ENCODE measurements around the gene CAMK4. TPM values are rescaled to one million over a fixed set of nuclear protein-coding genes. Genes with fewer than 3 reads are reported as not detected.

CAMK4 gene
- total and polyA plus RNA-seq, 9 of the 15 experiments (the other 6 are each of a cell fraction or from before 2014, with no cell fraction given) = 0.35 TPM; not detected in 8

GRCh38 chr5:111385051-111385450 is 160.9 kb downstream of the CAMK4 start (continued):
- TF ChIP-seq HDAC6 (IDR thresholded peaks at IDR 0.05; ENCODE audit: low read depth, low read length) (no peak), ZFP1 (CRISPR knock-in tag; IDR thresholded peaks at IDR 0.05) (no peak), SRSF3 (IDR thresholded peaks at IDR 0.05; ENCODE audit: insufficient read depth, low read length) (no peak), EP400 (IDR thresholded peaks at IDR 0.05) (no peak), CTBP1 (IDR thresholded peaks at IDR 0.05; ENCODE audit: borderline replicate concordance) (no peak), MEF2A (IDR thresholded peaks at IDR 0.05; ENCODE audit: control insufficient read depth, low read depth, low read length) (no peak)

GRCh38 chr5:111385970-111386831 is 162.0 kb downstream of the CAMK4 start:
- Histone ChIP-seq H3K36me3 (ENCODE audit: control insufficient read depth, insufficient read depth, low read length) (no peaks in the 10 kb centered on the region), H3K9me3 (replicated peaks; ENCODE audit: control insufficient read depth, insufficient read depth, low read depth, low read length) (no peaks in the 10 kb centered on the region), H4K20me1 (replicated peaks; ENCODE audit: control insufficient read depth, insufficient read depth, low read length) (no peaks in the 10 kb centered on the region), H3K79me2 (ENCODE audit: control insufficient read depth, insufficient read depth, low read length) (no peaks in the 10 kb centered on the region), H2AFZ (ENCODE audit: low read depth, low read length) (no peak overlapping the region), H3K4me2 (ENCODE audit: insufficient read depth, low read length) (no peak overlapping the region), H3K27ac (ENCODE audit: extremely low read depth, low read depth, low read length) (no peak overlapping the region), H3K9ac (ENCODE audit: insufficient read depth in 1 of 2, low read depth in 2 of 2, low read length in 2 of 2) (no peak overlapping the region), H3K27me3 (ENCODE audit: control insufficient read depth in 2 of 2, insufficient read depth in 2 of 2, low read length in 2 of 2) (no peaks in the 10 kb centered on the region), H3K4me1 (replicated peaks in 1 of 2; ENCODE audit: control insufficient read depth in 2 of 2, insufficient read depth in 2 of 2, low read length in 2 of 2) (no peaks in the 10 kb centered on the region), H3K4me3 (no peak overlapping the region), H3K9me1 (ENCODE audit: control insufficient read depth, insufficient read depth, low read length) (no peaks in the 10 kb centered on the region)
- ATAC-seq (no peak), DNase-seq (ENCODE audit: extremely low read depth in 1 of 4, low spot score in 3 of 4) (no peak), FAIRE-seq (no peak)
- no peak for TF ChIP-seq ZNF707 (CRISPR knock-in tag; conservative IDR thresholded peaks at IDR 0.05)
- no peak for TF ChIP-seq ZKSCAN3 (CRISPR knock-in tag; IDR thresholded peaks at IDR 0.05)
- TF ChIP-seq KLF6 (CRISPR knock-in tag; IDR thresholded peaks at IDR 0.05; ENCODE audit: borderline replicate concordance) = no peak
- TF ChIP-seq COPS2 (conservative IDR thresholded peaks at IDR 0.05) = no peak
- no TSS peak for BruUV-seq (replicated peaks)
- intact Hi-C loops (cut with micrococcal nuclease) = no loop called here
- ChIA-PET POLR2A (no interaction called here), CTCF (ENCODE audit: low intra/inter-chr PET ratio) (no interaction called here)
- in situ Hi-C loops (cut with MboI) = no loop called here
- WGBS (ENCODE audit: insufficient coverage, low coverage, missing lambda C conversion rate) = 0% methylated on average over 7 of the region's 7 CpGs
